GM21390 (cell line): ENCODE results near the gene LCE1A.

Experiments
- ATAC-seq: cut with Tn5 transposase; IDR thresholded peaks from one replicate; pipeline ENCODE4 v1.9.1; 2021; ENCODE audit not compliant: unreplicated experiment

Gene LCE1A

GRCh38 chr1:152869808-152870419, 42.6 kb downstream of the LCE1A start:
- no peak for ATAC-seq

DNA sequence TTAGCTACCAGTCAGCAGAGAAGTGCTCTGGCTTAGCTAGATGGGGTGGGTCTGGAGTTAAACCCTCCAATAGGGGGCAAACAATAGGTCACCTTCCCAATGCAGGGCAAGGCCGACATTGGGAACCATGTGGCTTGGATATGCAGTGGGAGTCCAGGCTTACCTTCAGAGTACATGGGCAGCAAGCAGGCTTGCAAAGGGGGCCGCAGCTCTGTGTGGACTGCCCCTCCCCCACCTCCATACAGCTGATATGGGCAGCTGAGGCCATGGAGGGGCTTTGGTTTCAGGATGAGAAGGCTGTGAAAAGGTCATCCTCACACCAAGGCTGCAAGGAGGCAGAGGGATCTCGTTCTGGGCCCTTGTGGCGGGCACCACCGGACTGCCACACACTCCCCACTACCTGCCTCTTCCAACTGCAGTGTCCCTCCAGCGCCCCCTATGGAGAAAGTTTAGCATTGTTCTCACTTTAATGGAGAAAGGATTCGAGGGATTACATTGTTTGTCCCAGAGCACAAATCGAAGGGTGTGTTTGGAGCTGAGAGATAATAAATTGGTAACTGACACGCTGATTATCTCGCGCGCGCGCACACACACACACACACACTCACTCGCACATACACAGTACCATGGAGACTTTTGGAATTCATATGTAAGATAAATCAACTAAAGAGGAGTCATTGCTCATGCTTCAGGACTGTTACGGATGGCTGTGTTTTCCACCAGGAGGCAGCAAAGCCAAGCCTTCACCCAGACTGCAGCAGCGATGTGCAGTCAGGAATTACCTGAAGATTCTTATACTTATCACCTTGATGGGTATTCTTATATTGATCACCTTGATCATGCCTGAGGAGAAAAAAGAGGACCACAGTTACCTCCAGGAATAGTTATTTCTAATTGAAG, 43.8 kb downstream of the LCE1A start:
- ATAC-seq = no peak

GRCh38 chr1:152871731-152872126, 44.5 kb downstream of the LCE1A start:
- no peak for ATAC-seq

DNA sequence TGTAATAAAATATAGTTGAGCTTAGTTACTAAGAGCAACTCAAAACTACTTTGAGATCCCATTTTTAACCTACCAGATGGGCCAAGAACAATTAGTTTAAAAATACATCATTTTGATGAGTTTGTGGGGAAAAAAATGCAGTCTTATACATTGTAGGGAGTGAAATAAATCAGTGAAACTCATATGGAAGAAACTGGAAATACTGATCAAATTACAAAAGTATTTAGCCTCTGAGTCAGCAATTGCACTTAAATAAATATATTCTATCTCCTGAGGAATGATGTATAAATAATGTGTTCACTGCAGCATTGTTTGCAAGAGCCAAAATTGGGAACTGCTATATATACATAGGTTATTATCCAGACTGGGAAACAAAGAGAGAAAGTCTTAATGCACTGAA, 46.2 kb downstream of the LCE1A start:
- no peak for ATAC-seq

DNA sequence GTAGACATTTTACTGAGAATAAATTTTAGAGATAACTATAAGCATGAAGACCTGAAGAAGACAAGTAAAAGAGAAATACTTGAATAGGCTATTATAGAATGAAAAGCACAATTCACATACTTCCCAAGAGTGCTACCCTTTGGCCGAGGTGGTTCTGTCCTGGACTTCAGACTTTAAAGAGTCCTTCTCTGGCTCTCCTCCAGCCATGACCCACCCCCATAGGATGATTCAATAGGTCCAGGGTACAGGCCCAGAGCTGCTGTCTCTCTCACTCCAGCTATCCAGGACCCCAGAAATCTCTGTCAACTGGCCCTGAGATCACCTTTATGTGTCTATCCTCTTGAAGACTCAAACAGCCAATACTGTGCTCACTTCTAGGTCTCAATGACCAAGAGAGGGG, 49.6 kb downstream of the LCE1A start:
- no peak for ATAC-seq
